ENCODE results near the gene PNPLA6. TPM values are rescaled to one million over a fixed set of nuclear protein-coding genes. Genes with fewer than 3 reads are reported as not detected.
"Not testable (repeated sequence)": the region's sequence is repeated elsewhere in the genome, so short reads cannot be mapped to it uniquely, and the experiment has no call there.

Gene PNPLA6
- total RNA-seq, 1 donor from 2014 or later: 50.6 TPM

- intact Hi-C loops (cut with DNase I); DNase-seq (ENCODE audit: missing footprints); ATAC-seq: not testable (repeated sequence)
Measured at GRCh38 chr19:7577422-7577821, 41.9 kb downstream of the PNPLA6 start.

- DNase-seq (ENCODE audit: missing footprints) (no peak), ATAC-seq (no peak)
- intact Hi-C loops (cut with DNase I): no loop called here
Measured at GRCh38 chr19:7578127-7578526, 42.6 kb downstream of the PNPLA6 start.

GRCh38 chr19:7579182-7579581, 43.7 kb downstream of the PNPLA6 start:
- DNase-seq (ENCODE audit: missing footprints) (no peak), ATAC-seq (no peak)
- intact Hi-C loops (cut with DNase I): no loop called here

- intact Hi-C loops (cut with DNase I): no loop called here
- ATAC-seq: no peak
Measured at GRCh38 chr19:7582446-7582845, 46.9 kb downstream of the PNPLA6 start.

GRCh38 chr19:7589822-7590221, 54.3 kb downstream of the PNPLA6 start:
- DNase-seq (ENCODE audit: missing footprints) (no peak), ATAC-seq (no peak)
- intact Hi-C loops (cut with DNase I): no loop called here

More at GRCh38 chr19:7582446-7582845, 46.9 kb downstream of the PNPLA6 start:
- DNase-seq (ENCODE audit: missing footprints): no peak

- no peak for DNase-seq (ENCODE audit: missing footprints)
Measured at GRCh38 chr19:7590256-7590655, 54.7 kb downstream of the PNPLA6 start.

GRCh38 chr19:7595466-7596133, 60.1 kb downstream of the PNPLA6 start, which contains the start of gene CAMSAP3:
CAMSAP3 (plus strand) TSS chr19:7595863; CDS start chr19:7596003, 140 bp downstream.
- intact Hi-C loops (cut with DNase I): no loop called here
- ATAC-seq (no peak), DNase-seq (ENCODE audit: missing footprints) (no peak)

More at GRCh38 chr19:7590256-7590655, 54.7 kb downstream of the PNPLA6 start:
- no peak for ATAC-seq
- intact Hi-C loops (cut with DNase I): no loop called here

- ATAC-seq (no peak), DNase-seq (ENCODE audit: missing footprints) (no peak)
- intact Hi-C loops (cut with DNase I): no loop called here
Measured at GRCh38 chr19:7596211-7596937, 60.9 kb downstream of the PNPLA6 start.

GRCh38 chr19:7597689-7598088, 62.2 kb downstream of the PNPLA6 start:
- intact Hi-C loops (cut with DNase I): no loop called here
- DNase-seq (ENCODE audit: missing footprints): no peak
- no peak for ATAC-seq

- ATAC-seq (no peak), DNase-seq (ENCODE audit: missing footprints) (no peak)
- intact Hi-C loops (cut with DNase I): no loop called here
Measured at GRCh38 chr19:7598180-7598579, 62.7 kb downstream of the PNPLA6 start.

- intact Hi-C loops (cut with DNase I): no loop called here
- no peak for DNase-seq (ENCODE audit: missing footprints)
- no peak for ATAC-seq
Measured at GRCh38 chr19:7600721-7601120, 65.2 kb downstream of the PNPLA6 start.

GRCh38 chr19:7602240-7602934, 66.9 kb downstream of the PNPLA6 start:
- DNase-seq (ENCODE audit: missing footprints) (no peak), ATAC-seq (no peak)
- intact Hi-C loops (cut with DNase I): no loop called here

- no peak for ATAC-seq
- intact Hi-C loops (cut with DNase I): no loop called here
Measured at GRCh38 chr19:7602935-7603497, 67.5 kb downstream of the PNPLA6 start.

GRCh38 chr19:7603919-7604318, 68.4 kb downstream of the PNPLA6 start:
- intact Hi-C loops (cut with DNase I): no loop called here
- no peak for ATAC-seq
- no peak for DNase-seq (ENCODE audit: missing footprints)

More at GRCh38 chr19:7602935-7603497, 67.5 kb downstream of the PNPLA6 start:
- no peak for DNase-seq (ENCODE audit: missing footprints)

GRCh38 chr19:7605490-7606222, 70.1 kb downstream of the PNPLA6 start:
- intact Hi-C loops (cut with DNase I): no loop called here
- ATAC-seq (no peak), DNase-seq (ENCODE audit: missing footprints) (no peak)

GRCh38 chr19:7606289-7606688, 70.8 kb downstream of the PNPLA6 start:
- ATAC-seq (peak; percentile 16), DNase-seq (ENCODE audit: missing footprints) (no peak)
- intact Hi-C loops (cut with DNase I): no loop called here

- DNase-seq (ENCODE audit: missing footprints) (no peak), ATAC-seq (no peak)
- intact Hi-C loops (cut with DNase I): no loop called here
Measured at GRCh38 chr19:7607212-7607873, 71.8 kb downstream of the PNPLA6 start.

GRCh38 chr19:7607874-7608560, 72.5 kb downstream of the PNPLA6 start:
- DNase-seq (ENCODE audit: missing footprints) (no peak), ATAC-seq (no peak)
- intact Hi-C loops (cut with DNase I): no loop called here
